Nucleus accumbens (tissue), 56 donors: ENCODE data around the gene HSD17B12.
"Not testable (repeated sequence)": the region's sequence is repeated elsewhere in the genome, so short reads cannot be mapped to it uniquely, and the experiment has no call there.

Experiments used
- DNase-seq, 56 donors: peaks; one replicate each; lab custom pipeline; 2025; lab: John Stamatoyannopoulos, UW

Gene HSD17B12

GRCh38 chr11:43680521-43681400 lies at the start of gene HSD17B12:
Gene HSD17B12 (plus strand): TSS chr11:43680738. CDS start chr11:43680828, 90 bp downstream.
- peak; percentile 79 to 100 (median 99) for DNase-seq

- no peak for DNase-seq
Measured at GRCh38 chr11:43631732-43632131, 48.8 kb upstream of the HSD17B12 start.

GRCh38 chr11:43632181-43632580 lies 48.4 kb upstream of the HSD17B12 start:
- no peak for DNase-seq

- DNase-seq: no peak
Measured at GRCh38 chr11:43638717-43639116, 41.8 kb upstream of the HSD17B12 start.

GRCh38 chr11:43639224-43639623 lies 41.3 kb upstream of the HSD17B12 start:
- DNase-seq: no peak

GRCh38 chr11:43639920-43640319 lies 40.6 kb upstream of the HSD17B12 start:
- DNase-seq: no peak

GRCh38 chr11:43643898-43644620 lies 36.5 kb upstream of the HSD17B12 start:
- peak in 54 of 56 donors; percentile 44 to 91 (median 80) for DNase-seq

- DNase-seq: peak in 1 of 56 donors; percentile 19
Measured at GRCh38 chr11:43644621-43645299, 35.8 kb upstream of the HSD17B12 start.

- no peak for DNase-seq
Measured at GRCh38 chr11:43646767-43647166, 33.8 kb upstream of the HSD17B12 start.

- DNase-seq: no peak
Measured at GRCh38 chr11:43648888-43649287, 31.6 kb upstream of the HSD17B12 start.

- no peak for DNase-seq
Measured at GRCh38 chr11:43649501-43649900, 31.0 kb upstream of the HSD17B12 start.

GRCh38 chr11:43649921-43650320 lies 30.6 kb upstream of the HSD17B12 start:
- no peak for DNase-seq

GRCh38 chr11:43663018-43663417 lies 17.5 kb upstream of the HSD17B12 start:
- DNase-seq: not testable (repeated sequence)

- DNase-seq: no peak
Measured at GRCh38 chr11:43664295-43664694, 16.2 kb upstream of the HSD17B12 start.

- DNase-seq: not testable (repeated sequence)
Measured at GRCh38 chr11:43671284-43671683, 9.3 kb upstream of the HSD17B12 start.

- DNase-seq: no peak
Measured at GRCh38 chr11:43674560-43674959, 6.0 kb upstream of the HSD17B12 start.

- DNase-seq: no peak
Measured at GRCh38 chr11:43676933-43677332, 3.6 kb upstream of the HSD17B12 start.

- DNase-seq: no peak
Measured at GRCh38 chr11:43681401-43681942, 934 bp downstream of the HSD17B12 start.

GRCh38 chr11:43682081-43682480 lies 1.5 kb downstream of the HSD17B12 start:
- DNase-seq: not testable (repeated sequence)

GRCh38 chr11:43685440-43685839 lies 4.9 kb downstream of the HSD17B12 start:
- DNase-seq: no peak

GRCh38 chr11:43686207-43686606 lies 5.7 kb downstream of the HSD17B12 start:
- no peak for DNase-seq
